Measurements from ENCODE around the gene LRP10.
"Not testable (repeated sequence)": the region's sequence is repeated elsewhere in the genome, so short reads cannot be mapped to it uniquely, and the experiment has no call there.

Gene LRP10

GRCh38 chr14:22849212-22849819 is 22.2 kb upstream of the LRP10 start:
- DNase-seq = peak in 1 of 2 donors; percentile 9
- Histone ChIP-seq H3K4ac (ENCODE audit: low read depth, low read length) (peak overlapping the region; percentile 9), H2BK5ac (ENCODE audit: low read depth, low read length, poor library complexity) (no peak overlapping the region), H3K36me3 (ENCODE audit: control insufficient read depth in 1 of 2, insufficient read depth in 2 of 2, low read length in 2 of 2) (peaks cover 28 to 31% of the 10 kb centered on the region in 2 experiments), H3K4me3 (ENCODE audit: low read depth, low read length) (no peak overlapping the region), H3K23ac (ENCODE audit: low read length) (no peak overlapping the region), H3K18ac (ENCODE audit: low read length) (peak overlapping the region; percentile 51), H2BK12ac (ENCODE audit: low read length) (peak overlapping the region; percentile 80), H3K14ac (ENCODE audit: low read length) (no peak overlapping the region), H4K12ac (ENCODE audit: low read depth, low read length) (peak overlapping the region; percentile 55), H4K91ac (ENCODE audit: low read depth, low read length) (peak overlapping the region; percentile 47), H3K9ac (ENCODE audit: low read length) (no peak overlapping the region), H3K79me2 (ENCODE audit: control insufficient read depth, insufficient read depth, low read length, poor library complexity) (peaks cover 2% of the 10 kb centered on the region), H2AK5ac (ENCODE audit: low read length) (peak overlapping the region; percentile 59), H4K8ac (ENCODE audit: low read depth, low read length) (peak overlapping the region; percentile 8), H3K79me1 (ENCODE audit: low read length) (peaks cover 11% of the 10 kb centered on the region), H3K27me3 (ENCODE audit: insufficient read depth, low read length) (no peaks in the 10 kb centered on the region), H3K27ac (ENCODE audit: low read depth, low read length) (peak overlapping the region; percentile 8), H3K4me1 (ENCODE audit: control insufficient read depth in 1 of 2, insufficient read depth in 2 of 2, low read length in 2 of 2) (peaks cover 33 to 44% of the 10 kb centered on the region in 2 experiments), H3K4me2 (ENCODE audit: low read length) (no peak overlapping the region), H2AFZ (ENCODE audit: insufficient read depth, low read length, poor library complexity) (no peak overlapping the region), H2BK120ac (ENCODE audit: insufficient read depth, low read length, poor library complexity) (peak overlapping the region; percentile 16), H3K9me3 (ENCODE audit: insufficient read depth, low read depth, low read length) (no peaks in the 10 kb centered on the region)
- no CpG with 5 or more reads among the region's 19 CpGs for WGBS (ENCODE audit: extremely low coverage, insufficient coverage, insufficient read length)

DNA sequence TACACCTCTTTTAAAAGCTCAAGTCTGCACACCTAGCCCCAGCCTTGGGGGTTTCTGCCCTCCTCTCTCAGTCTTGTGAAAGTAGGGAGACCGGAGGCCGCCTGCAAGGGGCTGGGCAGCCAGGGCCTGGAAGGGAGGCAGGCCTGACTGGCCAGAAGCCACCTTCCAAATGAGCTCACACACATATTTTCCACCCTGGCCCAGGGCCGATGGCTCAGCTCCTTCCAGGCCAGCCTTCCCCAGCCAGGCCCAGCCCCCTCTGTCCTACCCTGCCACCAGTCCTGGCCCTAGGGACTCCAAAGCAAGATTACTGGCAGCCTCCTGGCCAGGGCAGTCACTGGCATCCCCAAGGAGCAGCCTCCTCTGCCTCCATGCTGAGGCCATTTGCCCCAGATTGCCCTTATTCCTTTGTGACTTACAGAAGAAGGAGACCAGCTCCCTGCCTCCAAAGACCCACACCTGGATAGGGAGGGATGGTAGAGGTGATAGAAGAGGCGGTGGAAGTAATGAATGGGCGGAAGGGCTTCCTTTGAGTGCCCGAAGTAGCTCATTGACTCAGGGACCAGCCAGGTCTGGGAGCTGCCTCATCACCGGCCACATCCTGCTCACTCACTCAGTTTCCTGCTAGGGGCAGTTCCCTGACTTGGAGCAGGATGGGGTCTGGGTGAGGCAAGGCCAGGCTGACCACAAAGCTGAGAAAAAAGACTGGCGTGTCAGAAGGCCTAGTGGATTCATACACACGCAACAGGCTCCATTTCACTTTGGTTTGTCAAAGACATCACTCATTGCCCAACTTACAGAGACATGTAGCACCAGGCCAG is 20.4 kb upstream of the LRP10 start:
- Histone ChIP-seq H3K9ac (ENCODE audit: low read length) (no peak overlapping the region), H3K79me1 (ENCODE audit: low read length) (peaks cover 11% of the 10 kb centered on the region), H3K4me3 (ENCODE audit: low read depth, low read length) (no peak overlapping the region), H3K79me2 (ENCODE audit: control insufficient read depth, insufficient read depth, low read length, poor library complexity) (peaks cover 2% of the 10 kb centered on the region), H3K27me3 (ENCODE audit: insufficient read depth, low read length) (no peaks in the 10 kb centered on the region), H2BK12ac (ENCODE audit: low read length) (peak overlapping the region; percentile 9), H2AFZ (ENCODE audit: insufficient read depth, low read length, poor library complexity) (no peak overlapping the region), H4K12ac (ENCODE audit: low read depth, low read length) (no peak overlapping the region), H3K4me2 (ENCODE audit: low read length) (no peak overlapping the region), H3K4me1 (ENCODE audit: control insufficient read depth in 1 of 2, insufficient read depth in 2 of 2, low read length in 2 of 2) (peaks cover 28 to 41% of the 10 kb centered on the region in 2 experiments), H3K36me3 (ENCODE audit: control insufficient read depth in 1 of 2, insufficient read depth in 2 of 2, low read length in 2 of 2) (peaks cover 9 to 12% of the 10 kb centered on the region in 2 experiments), H3K27ac (ENCODE audit: low read depth, low read length) (peak overlapping the region; percentile 6), H3K23ac (ENCODE audit: low read length) (no peak overlapping the region), H2AK5ac (ENCODE audit: low read length) (peak overlapping the region; percentile 11), H3K4ac (ENCODE audit: low read depth, low read length) (no peak overlapping the region), H3K14ac (ENCODE audit: low read length) (no peak overlapping the region), H3K18ac (ENCODE audit: low read length) (no peak overlapping the region), H4K91ac (ENCODE audit: low read depth, low read length) (peak overlapping the region; percentile 68), H4K8ac (ENCODE audit: low read depth, low read length) (peak overlapping the region; percentile 2), H2BK120ac (ENCODE audit: insufficient read depth, low read length, poor library complexity) (peak overlapping the region; percentile 1), H2BK5ac (ENCODE audit: low read depth, low read length, poor library complexity) (peak overlapping the region; percentile 10), H3K9me3 (ENCODE audit: insufficient read depth, low read depth, low read length) (no peaks in the 10 kb centered on the region)
- DNase-seq = peak; percentile 25 to 37
- no CpG with 5 or more reads among the region's 9 CpGs for WGBS (ENCODE audit: extremely low coverage, insufficient coverage, insufficient read length)

- H3K4ac ChIP-seq (ENCODE audit: low read depth, low read length); H3K9me3 ChIP-seq (ENCODE audit: insufficient read depth, low read depth, low read length); H3K36me3 ChIP-seq (ENCODE audit: control insufficient read depth in 1 of 2, insufficient read depth in 2 of 2, low read length in 2 of 2); H3K18ac ChIP-seq (ENCODE audit: low read length); H3K23ac ChIP-seq (ENCODE audit: low read length); H3K4me3 ChIP-seq (ENCODE audit: low read depth, low read length); H2BK12ac ChIP-seq (ENCODE audit: low read length); H2BK120ac ChIP-seq (ENCODE audit: insufficient read depth, low read length, poor library complexity); H3K27me3 ChIP-seq (ENCODE audit: insufficient read depth, low read length); H4K91ac ChIP-seq (ENCODE audit: low read depth, low read length); H2AFZ ChIP-seq (ENCODE audit: insufficient read depth, low read length, poor library complexity); H3K79me2 ChIP-seq (ENCODE audit: control insufficient read depth, insufficient read depth, low read length, poor library complexity); DNase-seq; H4K8ac ChIP-seq (ENCODE audit: low read depth, low read length); H4K12ac ChIP-seq (ENCODE audit: low read depth, low read length); H3K9ac ChIP-seq (ENCODE audit: low read length); H3K4me2 ChIP-seq (ENCODE audit: low read length); H2AK5ac ChIP-seq (ENCODE audit: low read length); H2BK5ac ChIP-seq (ENCODE audit: low read depth, low read length, poor library complexity); H3K27ac ChIP-seq (ENCODE audit: low read depth, low read length); H3K14ac ChIP-seq (ENCODE audit: low read length): not testable (repeated sequence)
- Histone ChIP-seq H3K79me1 (ENCODE audit: low read length) (peaks cover 11% of the 10 kb centered on the region), H3K4me1 (ENCODE audit: control insufficient read depth in 1 of 2, insufficient read depth in 2 of 2, low read length in 2 of 2) (peaks cover 22 to 32% of the 10 kb centered on the region in 2 experiments)
- WGBS (ENCODE audit: extremely low coverage, insufficient coverage, insufficient read length) = no CpG with 5 or more reads among the region's 12 CpGs
These were observed 19.4 kb upstream of the LRP10 start for GRCh38 chr14:22852178-22852577.

GRCh38 chr14:22852599-22852939 is 19.0 kb upstream of the LRP10 start:
- no peak overlapping the region for H2BK120ac ChIP-seq (ENCODE audit: insufficient read depth, low read length, poor library complexity)
- no peaks in the 10 kb centered on the region for H3K27me3 ChIP-seq (ENCODE audit: insufficient read depth, low read length)
- H3K4me3 ChIP-seq (ENCODE audit: low read depth, low read length) = no peak overlapping the region
- no peaks in the 10 kb centered on the region for H3K9me3 ChIP-seq (ENCODE audit: insufficient read depth, low read depth, low read length)
- H2BK5ac ChIP-seq (ENCODE audit: low read depth, low read length, poor library complexity) = no peak overlapping the region
- H3K4me1 ChIP-seq (ENCODE audit: control insufficient read depth in 1 of 2, insufficient read depth in 2 of 2, low read length in 2 of 2) = peaks cover 22 to 31% of the 10 kb centered on the region in 2 experiments
- H2AK5ac ChIP-seq (ENCODE audit: low read length) = peak overlapping the region; percentile 30
- H3K9ac ChIP-seq (ENCODE audit: low read length) = no peak overlapping the region
- H4K91ac ChIP-seq (ENCODE audit: low read depth, low read length) = peak overlapping the region; percentile 42
- peak overlapping the region; percentile 59 for H4K8ac ChIP-seq (ENCODE audit: low read depth, low read length)
- H3K4ac ChIP-seq (ENCODE audit: low read depth, low read length) = no peak overlapping the region
- peaks cover 11% of the 10 kb centered on the region for H3K79me1 ChIP-seq (ENCODE audit: low read length)
- H2AFZ ChIP-seq (ENCODE audit: insufficient read depth, low read length, poor library complexity) = peak overlapping the region; percentile 69
- no peak for DNase-seq
- H4K12ac ChIP-seq (ENCODE audit: low read depth, low read length) = peak overlapping the region; percentile 5
- H3K79me2 ChIP-seq (ENCODE audit: control insufficient read depth, insufficient read depth, low read length, poor library complexity) = peaks cover 2% of the 10 kb centered on the region
- no peak overlapping the region for H3K4me2 ChIP-seq (ENCODE audit: low read length)
- H2BK12ac ChIP-seq (ENCODE audit: low read length) = peak overlapping the region; percentile 68
- no peak overlapping the region for H3K14ac ChIP-seq (ENCODE audit: low read length)
- no peak overlapping the region for H3K23ac ChIP-seq (ENCODE audit: low read length)
- peak overlapping the region; percentile 42 for H3K18ac ChIP-seq (ENCODE audit: low read length)
- no peak overlapping the region for H3K27ac ChIP-seq (ENCODE audit: low read depth, low read length)
- no CpG with 5 or more reads among the region's 2 CpGs for WGBS (ENCODE audit: extremely low coverage, insufficient coverage, insufficient read length)
- H3K36me3 ChIP-seq (ENCODE audit: control insufficient read depth in 1 of 2, insufficient read depth in 2 of 2, low read length in 2 of 2) = peaks cover 0 to 3% of the 10 kb centered on the region in 2 experiments
